GM23338 (cell line): ENCODE measurements around the gene WWOX. TPM values are rescaled to one million over a fixed set of nuclear protein-coding genes. Genes with fewer than 3 reads are reported as not detected.

ENCODE experiments used
- ATAC-seq: fragments of 200-7000 bp; cut with Tn5 transposase; 3 replicates; pipeline ENCODE4 v1.9.1; 2020
- DNase-seq: peaks from one replicate; pipeline ENCODE4 v3.0.0-alpha.2; 2015; ENCODE audit warnings: low spot score
- H2AFZ ChIP-seq: fragments of 200-600 bp; sonication (generic); 2 replicates; pipeline ENCODE4 v1.8.0; 2016; ENCODE audit warnings: antibody characterized with exemption, mild to moderate bottlenecking, moderate library complexity
- H3F3A ChIP-seq: fragments of 200-600 bp; sonication (generic); replicated peaks from 2 replicates; pipeline ENCODE4 v1.8.0; 2017; ENCODE audit warnings: antibody characterized with exemption, mixed run types, low read depth
- H3K27ac ChIP-seq: fragments of 200-600 bp; sonication (generic); 2 replicates; pipeline ENCODE4 v1.6.1; 2016; ENCODE audit warnings: low read depth
- H3K27me3 ChIP-seq: fragments of 200-600 bp; sonication (generic); 2 replicates; pipeline ENCODE4 v1.8.0; 2016; ENCODE audit warnings: mild to moderate bottlenecking, mixed run types, moderate library complexity; ENCODE audit not compliant: insufficient read depth
- H3K36me3 ChIP-seq: fragments of 200-600 bp; sonication (generic); 2 replicates; pipeline ENCODE4 v1.8.0; 2016; ENCODE audit warnings: mild to moderate bottlenecking; ENCODE audit not compliant: insufficient read depth
- H3K4me1 ChIP-seq: fragments of 200-600 bp; sonication (generic); 2 replicates; pipeline ENCODE4 v1.8.0; 2016; ENCODE audit warnings: mild to moderate bottlenecking, moderate library complexity; ENCODE audit not compliant: insufficient read depth
- H3K4me2 ChIP-seq: fragments of 200-600 bp; sonication (generic); 2 replicates; pipeline ENCODE4 v1.7.1; 2017; ENCODE audit warnings: mixed run types
- H3K4me3 ChIP-seq: fragments of 200-600 bp; sonication (generic); 2 replicates; pipeline ENCODE4 v1.6.1; 2016; ENCODE audit warnings: mixed run types
- H3K79me2 ChIP-seq: fragments of 200-600 bp; sonication (generic); replicated peaks from 2 replicates; pipeline ENCODE4 v1.8.0; 2017; ENCODE audit warnings: mild to moderate bottlenecking; ENCODE audit not compliant: insufficient read depth
- H3K9me2 ChIP-seq: fragments of 200-600 bp; sonication (generic); 2 replicates; pipeline ENCODE4 v1.8.0; 2017; ENCODE audit not compliant: insufficient read depth
- H4K20me1 ChIP-seq: fragments of 200-600 bp; sonication (generic); replicated peaks from 2 replicates; pipeline ENCODE4 v1.8.0; 2017; ENCODE audit warnings: mild to moderate bottlenecking; ENCODE audit not compliant: insufficient read depth
- H3K27ac Mint-ChIP-seq: 2 replicates; pipeline ENCODE4 v1.8.0; 2020; ENCODE audit warnings: inconsistent platforms, mild to moderate bottlenecking, moderate library complexity, mixed read lengths
- H3K27me3 Mint-ChIP-seq: 3 replicates; pipeline ENCODE4 v1.8.0; 2022; ENCODE audit warnings: low read depth, mild to moderate bottlenecking, moderate library complexity, mixed read lengths, inconsistent platforms; ENCODE audit not compliant: insufficient read depth, poor library complexity
- H3K36me3 Mint-ChIP-seq: 3 replicates; pipeline ENCODE4 v1.8.0; 2021; ENCODE audit warnings: low read depth, mild to moderate bottlenecking, inconsistent platforms, moderate library complexity, mixed read lengths
- H3K4me1 Mint-ChIP-seq: 3 replicates; pipeline ENCODE4 v1.8.0; 2020; ENCODE audit warnings: mild to moderate bottlenecking, inconsistent platforms, mixed read lengths
- H3K4me3 Mint-ChIP-seq: 3 replicates; pipeline ENCODE4 v1.8.0; 2021; ENCODE audit warnings: moderate library complexity, mild to moderate bottlenecking, inconsistent platforms, mixed read lengths
- H3K9me3 Mint-ChIP-seq: 3 replicates; pipeline ENCODE4 v1.8.0; 2020; ENCODE audit warnings: moderate library complexity, mild to moderate bottlenecking, inconsistent platforms, mixed read lengths
- CREB1 ChIP-seq: fragments of 250-450 bp; sonication (Bioruptor Pico); IDR thresholded peaks from 2 replicates; pipeline ENCODE4 v1.5.0; 2020; ENCODE audit warnings: low read depth, mild to moderate bottlenecking, moderate library complexity
- CTCF ChIP-seq, 2 experiments: fragments of 200-600 bp in 1 of 2; sonication (generic) in 1 of 2; conservative IDR thresholded peaks; 2 replicates each; pipeline versions ENCODE4 v1.5.1 to v1.6.1; 2016 to 2017; ENCODE audit warnings: antibody characterized with exemption in 2 of 2, low read depth in 2 of 2, mild to moderate bottlenecking in 2 of 2, moderate library complexity in 1 of 2
- EZH2 ChIP-seq: fragments of 200-600 bp; sonication (generic); IDR thresholded peaks from one replicate; pipeline ENCODE4 v1.8.0; 2017; ENCODE audit warnings: antibody characterized with exemption, mild to moderate bottlenecking, low read depth; ENCODE audit not compliant: unreplicated experiment
- EZH2phosphoT487 ChIP-seq: fragments of 200-600 bp; sonication (generic); IDR thresholded peaks from one replicate; pipeline ENCODE4 v1.8.1; 2018; ENCODE audit warnings: antibody characterized with exemption; ENCODE audit not compliant: unreplicated experiment
- JUNB ChIP-seq: IDR thresholded peaks from one replicate; pipeline ENCODE4 v1.6.1; 2016; ENCODE audit warnings: antibody characterized with exemption; ENCODE audit not compliant: unreplicated experiment
- NANOG ChIP-seq: IDR thresholded peaks from 2 replicates; pipeline ENCODE4 v1.6.1; 2016; ENCODE audit warnings: antibody characterized with exemption, borderline replicate concordance
- STAT1 ChIP-seq: IDR thresholded peaks from one replicate; pipeline ENCODE4 v1.6.1; 2016; ENCODE audit warnings: antibody characterized with exemption; ENCODE audit not compliant: unreplicated experiment
- ZNF114 ChIP-seq: fragments of 250-450 bp; sonication (Bioruptor Pico); IDR thresholded peaks from 2 replicates; pipeline ENCODE4 v1.5.0; 2020; ENCODE audit warnings: mild to moderate bottlenecking, moderate library complexity
- ZNF331 ChIP-seq: fragments of 250-450 bp; sonication (Bioruptor Pico); IDR thresholded peaks from 2 replicates; pipeline ENCODE4 v1.5.0; 2020; ENCODE audit warnings: low read depth, mild to moderate bottlenecking, moderate library complexity
- polyA plus RNA-seq: library from polyadenylated mRNA; unstranded; fragments of >200 nt; fragmentation: Nextera tagmentation; extraction: Ambion mirVana; gene quantifications from 2 replicates; pipeline ENCODE4 v1.2.1, GENCODE V29; 2016
- total RNA-seq: library from RNA; depleted of rRNA; stranded (reverse); fragments of >200 nt; shearing (Covaris generic); gene quantifications from 2 replicates; pipeline ENCODE4 v1.2.3, GENCODE V29; 2014
- TF ChIP-seq, protein P1 (sequence below): IDR thresholded peaks from one replicate; pipeline ENCODE4 v1.6.1; 2018; ENCODE audit warnings: antibody characterized with exemption; ENCODE audit not compliant: unreplicated experiment
- TF ChIP-seq, protein P2 (sequence below): IDR thresholded peaks from 2 replicates; pipeline ENCODE4 v1.6.1; 2016; ENCODE audit warnings: antibody characterized with exemption

Gene WWOX
- total and polyA plus RNA-seq, 2 experiments from 2014 or later, result 10.0 to 19.3 TPM

GRCh38 chr16:79202977-79203376 lies 1103.5 kb downstream of the WWOX start:
- Mint-ChIP-seq H3K27ac (no peak overlapping the region), H3K4me3 (no peak overlapping the region), H3K36me3 (no peaks in the 10 kb centered on the region), H3K4me1 (peaks cover 29% of the 10 kb centered on the region), H3K27me3 (peaks cover 5% of the 10 kb centered on the region), H3K9me3 (no peaks in the 10 kb centered on the region)
- TF ChIP-seq EZH2phosphoT487 (no peak), CTCF (conservative IDR thresholded peaks at IDR 0.05; ENCODE audit: low read depth in 2 of 2) (no peak), CREB1 (CRISPR knock-in tag) (no peak), EZH2 (no peak), NANOG (no peak), ZNF114 (CRISPR knock-in tag) (no peak), ZNF331 (CRISPR knock-in tag) (no peak), JUNB (no peak)
- TF ChIP-seq, protein P1, sequence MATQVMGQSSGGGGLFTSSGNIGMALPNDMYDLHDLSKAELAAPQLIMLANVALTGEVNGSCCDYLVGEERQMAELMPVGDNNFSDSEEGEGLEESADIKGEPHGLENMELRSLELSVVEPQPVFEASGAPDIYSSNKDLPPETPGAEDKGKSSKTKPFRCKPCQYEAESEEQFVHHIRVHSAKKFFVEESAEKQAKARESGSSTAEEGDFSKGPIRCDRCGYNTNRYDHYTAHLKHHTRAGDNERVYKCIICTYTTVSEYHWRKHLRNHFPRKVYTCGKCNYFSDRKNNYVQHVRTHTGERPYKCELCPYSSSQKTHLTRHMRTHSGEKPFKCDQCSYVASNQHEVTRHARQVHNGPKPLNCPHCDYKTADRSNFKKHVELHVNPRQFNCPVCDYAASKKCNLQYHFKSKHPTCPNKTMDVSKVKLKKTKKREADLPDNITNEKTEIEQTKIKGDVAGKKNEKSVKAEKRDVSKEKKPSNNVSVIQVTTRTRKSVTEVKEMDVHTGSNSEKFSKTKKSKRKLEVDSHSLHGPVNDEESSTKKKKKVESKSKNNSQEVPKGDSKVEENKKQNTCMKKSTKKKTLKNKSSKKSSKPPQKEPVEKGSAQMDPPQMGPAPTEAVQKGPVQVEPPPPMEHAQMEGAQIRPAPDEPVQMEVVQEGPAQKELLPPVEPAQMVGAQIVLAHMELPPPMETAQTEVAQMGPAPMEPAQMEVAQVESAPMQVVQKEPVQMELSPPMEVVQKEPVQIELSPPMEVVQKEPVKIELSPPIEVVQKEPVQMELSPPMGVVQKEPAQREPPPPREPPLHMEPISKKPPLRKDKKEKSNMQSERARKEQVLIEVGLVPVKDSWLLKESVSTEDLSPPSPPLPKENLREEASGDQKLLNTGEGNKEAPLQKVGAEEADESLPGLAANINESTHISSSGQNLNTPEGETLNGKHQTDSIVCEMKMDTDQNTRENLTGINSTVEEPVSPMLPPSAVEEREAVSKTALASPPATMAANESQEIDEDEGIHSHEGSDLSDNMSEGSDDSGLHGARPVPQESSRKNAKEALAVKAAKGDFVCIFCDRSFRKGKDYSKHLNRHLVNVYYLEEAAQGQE, result no peak
- TF ChIP-seq, protein P2, sequence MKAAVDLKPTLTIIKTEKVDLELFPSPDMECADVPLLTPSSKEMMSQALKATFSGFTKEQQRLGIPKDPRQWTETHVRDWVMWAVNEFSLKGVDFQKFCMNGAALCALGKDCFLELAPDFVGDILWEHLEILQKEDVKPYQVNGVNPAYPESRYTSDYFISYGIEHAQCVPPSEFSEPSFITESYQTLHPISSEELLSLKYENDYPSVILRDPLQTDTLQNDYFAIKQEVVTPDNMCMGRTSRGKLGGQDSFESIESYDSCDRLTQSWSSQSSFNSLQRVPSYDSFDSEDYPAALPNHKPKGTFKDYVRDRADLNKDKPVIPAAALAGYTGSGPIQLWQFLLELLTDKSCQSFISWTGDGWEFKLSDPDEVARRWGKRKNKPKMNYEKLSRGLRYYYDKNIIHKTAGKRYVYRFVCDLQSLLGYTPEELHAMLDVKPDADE, result no peak
- Histone ChIP-seq H3K79me2 (no peaks in the 10 kb centered on the region), H3K27ac (no peak overlapping the region), H3K36me3 (no peaks in the 10 kb centered on the region), H3F3A (no peaks in the 10 kb centered on the region), H3K4me2 (no peak overlapping the region), H3K27me3 (no peaks in the 10 kb centered on the region), H2AFZ (no peak overlapping the region), H3K4me3 (no peak overlapping the region), H3K9me2 (no peaks in the 10 kb centered on the region), H4K20me1 (no peaks in the 10 kb centered on the region), H3K4me1 (peaks cover 26% of the 10 kb centered on the region)
- no peak for DNase-seq
- ATAC-seq, result no peak

DNA sequence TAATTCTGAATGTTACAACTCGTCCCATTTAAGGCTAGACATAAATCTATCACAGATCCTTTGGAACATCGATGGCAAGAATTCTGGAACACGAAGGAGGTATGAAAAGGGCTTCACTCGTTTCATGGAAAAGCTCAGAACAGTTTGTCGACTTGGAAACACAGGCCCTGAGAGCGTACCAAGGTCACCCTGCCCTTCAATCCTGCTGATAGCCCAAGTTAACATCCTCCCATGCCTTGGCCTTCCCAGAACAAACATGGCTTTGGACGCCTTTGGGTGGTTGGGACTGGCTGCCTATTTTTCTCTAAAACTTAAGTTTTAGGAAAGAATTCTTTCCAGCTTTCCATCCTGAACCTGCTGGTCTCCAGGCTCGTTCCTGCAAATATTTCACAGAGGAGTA lies 1105.0 kb downstream of the WWOX start:
- Mint-ChIP-seq H3K27me3 (peaks cover 5% of the 10 kb centered on the region), H3K4me1 (peaks cover 32% of the 10 kb centered on the region), H3K27ac (no peak overlapping the region), H3K4me3 (no peak overlapping the region), H3K9me3 (no peaks in the 10 kb centered on the region), H3K36me3 (no peaks in the 10 kb centered on the region)
- no peak overlapping the region for H3K27ac ChIP-seq
- no peaks in the 10 kb centered on the region for H3F3A ChIP-seq
- no peaks in the 10 kb centered on the region for H3K79me2 ChIP-seq
- no peak overlapping the region for H2AFZ ChIP-seq
- H3K4me1 ChIP-seq, result peaks cover 26% of the 10 kb centered on the region
- H4K20me1 ChIP-seq, result no peaks in the 10 kb centered on the region
- H3K36me3 ChIP-seq, result no peaks in the 10 kb centered on the region
- no peak overlapping the region for H3K4me3 ChIP-seq
- no peaks in the 10 kb centered on the region for H3K9me2 ChIP-seq
- no peaks in the 10 kb centered on the region for H3K27me3 ChIP-seq
- no peak for ATAC-seq
- DNase-seq, result no peak
- no peak overlapping the region for H3K4me2 ChIP-seq
- TF ChIP-seq STAT1 (no peak), EZH2phosphoT487 (no peak), EZH2 (no peak), NANOG (no peak), ZNF114 (CRISPR knock-in tag) (no peak), JUNB (no peak)
- TF ChIP-seq, protein P1, result no peak
